Panc1 (cell line): ENCODE measurements around the gene XRCC2. TPM values are rescaled to one million over a fixed set of nuclear protein-coding genes. Genes with fewer than 3 reads are reported as not detected.

Experiments used
- ATAC-seq: fragments of 200-7000 bp; cut with Tn5 transposase; 2 replicates; pipeline ENCODE4 v1.9.1; 2020; ENCODE audit warnings: mild to moderate bottlenecking, moderate library complexity
- BruUV-seq: library from RNA; stranded (reverse); fragments of 400-500 nt; replicated peaks from 2 replicates; lab custom pipeline; 2021; lab: Mats Ljungman, UMichigan
- CTCF ChIA-PET: fragments of 300-600 bp; sonication (Branson Sonifier 250); formaldehyde crosslinking; loops from one replicate; lab custom pipeline; 2022; ENCODE audit warnings: antibody characterized with exemption; lab: Charles Lee
- POLR2A ChIA-PET: fragments of 300-600 bp; sonication (Branson Sonifier 250); formaldehyde crosslinking; loops from one replicate; lab custom pipeline; 2022; ENCODE audit warnings: antibody characterized with exemption; lab: Charles Lee
- DNase-seq: peaks from one replicate; pipeline ENCODE4 v3.0.0-alpha.2; 2010; ENCODE audit warnings: low read depth, low spot score
- H3K27ac ChIP-seq: 2 replicates; pipeline ENCODE4 v1.5.1; 2011; ENCODE audit warnings: mild to moderate bottlenecking, low read length, inconsistent platforms
- H3K27me3 ChIP-seq: fragments of 200-500 bp; sonication (Bioruptor generic); 2 replicates; pipeline ENCODE4 v1.6.0; 2014; ENCODE audit warnings: low read length, inconsistent platforms; ENCODE audit not compliant: control insufficient read depth, insufficient read depth
- H3K36me3 ChIP-seq: fragments of 200-500 bp; sonication (Bioruptor generic); 2 replicates; pipeline ENCODE4 v1.5.1; 2014; ENCODE audit warnings: inconsistent platforms, mild to moderate bottlenecking, low read length, moderate library complexity; ENCODE audit not compliant: control insufficient read depth, insufficient read depth
- H3K4me1 ChIP-seq: 2 replicates; pipeline ENCODE4 v1.5.1; 2011; ENCODE audit warnings: inconsistent platforms, mild to moderate bottlenecking, low read length, moderate library complexity; ENCODE audit not compliant: control insufficient read depth, insufficient read depth
- H3K4me3 ChIP-seq, 2 experiments: 2 replicates each; pipeline ENCODE4 v1.5.1; 2011 to 2012; ENCODE audit warnings: low read depth in 2 of 2, low read length in 2 of 2, mild to moderate bottlenecking in 2 of 2, inconsistent platforms in 1 of 2, moderate library complexity in 1 of 2
- H3K9me3 ChIP-seq: fragments of 200-500 bp; sonication (Bioruptor generic); 2 replicates; pipeline ENCODE4 v1.5.1; 2014; ENCODE audit warnings: low read depth, mild to moderate bottlenecking, inconsistent platforms, low read length, moderate library complexity; ENCODE audit not compliant: control insufficient read depth, insufficient read depth
- CTCF ChIP-seq: fragments of 450-650 bp; IDR thresholded peaks from 2 replicates; pipeline ENCODE4 v1.5.1; 2017; ENCODE audit warnings: mild to moderate bottlenecking
- POLR2AphosphoS5 ChIP-seq: IDR thresholded peaks from 2 replicates; pipeline ENCODE4 v1.6.1; 2012; ENCODE audit warnings: mild to moderate bottlenecking, low read depth, low read length, moderate library complexity
- REST ChIP-seq, 2 experiments: IDR thresholded peaks; 2 replicates each; pipeline ENCODE4 v1.6.1; 2011 to 2012; ENCODE audit warnings: low read depth in 2 of 2, control low read depth in 1 of 2, low read length in 1 of 2, mild to moderate bottlenecking in 1 of 2, moderate library complexity in 1 of 2; ENCODE audit not compliant: insufficient read depth in 1 of 2
- SIN3A ChIP-seq: IDR thresholded peaks from 2 replicates; pipeline ENCODE4 v1.6.1; 2012; ENCODE audit warnings: low read depth, mild to moderate bottlenecking, low read length, moderate library complexity, borderline replicate concordance; ENCODE audit not compliant: insufficient read depth
- TCF7L2 ChIP-seq: IDR thresholded peaks from 2 replicates; pipeline ENCODE4 v1.6.1; 2011; ENCODE audit warnings: mild to moderate bottlenecking, low read depth, low read length, inconsistent platforms
- in situ Hi-C: cut with HindIII; loops from 2 replicates; pipeline ENCODE4 v1.10.0; 2016; ENCODE audit warnings: low sequenced_read_pairs, low pct_unique_long_range_greater_than_20kb
- intact Hi-C: fragments of 100-400 bp; cut with micrococcal nuclease; formaldehyde crosslinking; loops from one replicate; pipeline ENCODE4 v1.10.0; 2022; ENCODE audit not compliant: unreplicated experiment
- total RNA-seq: library from RNA; stranded (reverse); gene quantifications from one replicate; pipeline ENCODE4 v1.2.1, GENCODE V29; 2021; ENCODE audit not compliant: unreplicated experiment

XRCC2 gene
- total RNA-seq, 1 experiment from 2014 or later = 10.3 TPM

- in situ Hi-C loops = no loop called here
- DNase-seq = no peak
- no TSS peak for BruUV-seq
- no peaks in the 10 kb centered on the region for H3K4me1 ChIP-seq
- no peak for ATAC-seq
- peaks cover under 1% of the 10 kb centered on the region; the same call in 1 of the 2 replicates for H3K27me3 ChIP-seq
- H3K27ac ChIP-seq = no peak overlapping the region
- no peak overlapping the region for H3K4me3 ChIP-seq
- no peaks in the 10 kb centered on the region for H3K36me3 ChIP-seq
- TF ChIP-seq POLR2AphosphoS5 (no peak), TCF7L2 (no peak), SIN3A (no peak), REST (IDR thresholded peaks at IDR 0.05; ENCODE audit: insufficient read depth in 1 of 2, low read depth in 2 of 2, low read length in 1 of 2) (no peak), CTCF (no peak)
- intact Hi-C loops = no loop called here
- POLR2A ChIA-PET = no interaction called here
- H3K9me3 ChIP-seq = no peaks in the 10 kb centered on the region
- CTCF ChIA-PET = no interaction called here
Measured at GRCh38 chr7:152608656-152609055, 67.3 kb downstream of the XRCC2 start.

- intact Hi-C loops (no loop called here), in situ Hi-C loops (no loop called here)
- ChIA-PET POLR2A (no interaction called here), CTCF (no interaction called here)
- H3K27me3 ChIP-seq = peaks cover 2% of the 10 kb centered on the region; the same call in 1 of the 2 replicates
- no peak overlapping the region for H3K4me3 ChIP-seq
- DNase-seq = no peak
- TF ChIP-seq CTCF (no peak), TCF7L2 (no peak), POLR2AphosphoS5 (no peak), SIN3A (no peak), REST (IDR thresholded peaks at IDR 0.05; ENCODE audit: insufficient read depth in 1 of 2, low read depth in 2 of 2, low read length in 1 of 2) (no peak)
- no peaks in the 10 kb centered on the region for H3K4me1 ChIP-seq
- H3K36me3 ChIP-seq = no peaks in the 10 kb centered on the region
- no peak for ATAC-seq
- no peak overlapping the region for H3K27ac ChIP-seq
- no peaks in the 10 kb centered on the region for H3K9me3 ChIP-seq
- BruUV-seq = no TSS peak
Measured at GRCh38 chr7:152608208-152608607, 67.7 kb downstream of the XRCC2 start.
